Measurements from ENCODE around the gene LRRC4. TPM values are rescaled to one million over a fixed set of nuclear protein-coding genes. Genes with fewer than 3 reads are reported as not detected.

LRRC4 gene
- total RNA-seq, 1 donor, result 0.72 TPM

GRCh38 chr7:128025380-128025779, 5.9 kb downstream of the LRRC4 start:
- no peak for DNase-seq (ENCODE audit: insufficient read length, low spot score, missing footprints)
- Histone ChIP-seq H3K36me3 (ENCODE audit: insufficient read depth, low read length) (peaks cover 4% of the 10 kb centered on the region), H3K79me2 (ENCODE audit: insufficient read depth, low read length) (peaks cover 26% of the 10 kb centered on the region), H2AFZ (ENCODE audit: low read length) (no peak overlapping the region), H3K4me1 (ENCODE audit: insufficient read depth, low read length) (peaks cover 31% of the 10 kb centered on the region), H3K4me2 (ENCODE audit: insufficient read depth, low read length) (no peak overlapping the region), H3K27ac (ENCODE audit: low read depth, low read length) (no peak overlapping the region), H4K20me1 (ENCODE audit: insufficient read depth, low read length) (peaks cover 72% of the 10 kb centered on the region), H3K27me3 (ENCODE audit: insufficient read depth, low read length) (no peaks in the 10 kb centered on the region), H3K9me3 (ENCODE audit: low read depth, low read length) (no peaks in the 10 kb centered on the region), H3K4me3 (ENCODE audit: insufficient read depth, low read length) (no peak overlapping the region)
- no peak for TF ChIP-seq CTCF (IDR thresholded peaks at IDR 0.05; ENCODE audit: extremely low read depth, low read depth, low read length)

- no peak overlapping the region for H2AFZ ChIP-seq (ENCODE audit: low read length)
- TF ChIP-seq CTCF (IDR thresholded peaks at IDR 0.05; ENCODE audit: extremely low read depth, low read depth, low read length), result no peak
- H3K4me3 ChIP-seq (ENCODE audit: insufficient read depth, low read length), result no peak overlapping the region
- H3K27ac ChIP-seq (ENCODE audit: low read depth, low read length), result no peak overlapping the region
- no peak for DNase-seq (ENCODE audit: insufficient read length, low spot score, missing footprints)
- H3K36me3 ChIP-seq (ENCODE audit: insufficient read depth, low read length), result peaks cover 4% of the 10 kb centered on the region
- no peaks in the 10 kb centered on the region for H3K9me3 ChIP-seq (ENCODE audit: low read depth, low read length)
- no peaks in the 10 kb centered on the region for H3K27me3 ChIP-seq (ENCODE audit: insufficient read depth, low read length)
- peaks cover 31% of the 10 kb centered on the region for H3K4me1 ChIP-seq (ENCODE audit: insufficient read depth, low read length)
- no peak overlapping the region for H3K4me2 ChIP-seq (ENCODE audit: insufficient read depth, low read length)
- H3K79me2 ChIP-seq (ENCODE audit: insufficient read depth, low read length), result peaks cover 19% of the 10 kb centered on the region
- peaks cover 65% of the 10 kb centered on the region for H4K20me1 ChIP-seq (ENCODE audit: insufficient read depth, low read length)
Measured at GRCh38 chr7:128024151-128024550, 7.1 kb downstream of the LRRC4 start.

DNA sequence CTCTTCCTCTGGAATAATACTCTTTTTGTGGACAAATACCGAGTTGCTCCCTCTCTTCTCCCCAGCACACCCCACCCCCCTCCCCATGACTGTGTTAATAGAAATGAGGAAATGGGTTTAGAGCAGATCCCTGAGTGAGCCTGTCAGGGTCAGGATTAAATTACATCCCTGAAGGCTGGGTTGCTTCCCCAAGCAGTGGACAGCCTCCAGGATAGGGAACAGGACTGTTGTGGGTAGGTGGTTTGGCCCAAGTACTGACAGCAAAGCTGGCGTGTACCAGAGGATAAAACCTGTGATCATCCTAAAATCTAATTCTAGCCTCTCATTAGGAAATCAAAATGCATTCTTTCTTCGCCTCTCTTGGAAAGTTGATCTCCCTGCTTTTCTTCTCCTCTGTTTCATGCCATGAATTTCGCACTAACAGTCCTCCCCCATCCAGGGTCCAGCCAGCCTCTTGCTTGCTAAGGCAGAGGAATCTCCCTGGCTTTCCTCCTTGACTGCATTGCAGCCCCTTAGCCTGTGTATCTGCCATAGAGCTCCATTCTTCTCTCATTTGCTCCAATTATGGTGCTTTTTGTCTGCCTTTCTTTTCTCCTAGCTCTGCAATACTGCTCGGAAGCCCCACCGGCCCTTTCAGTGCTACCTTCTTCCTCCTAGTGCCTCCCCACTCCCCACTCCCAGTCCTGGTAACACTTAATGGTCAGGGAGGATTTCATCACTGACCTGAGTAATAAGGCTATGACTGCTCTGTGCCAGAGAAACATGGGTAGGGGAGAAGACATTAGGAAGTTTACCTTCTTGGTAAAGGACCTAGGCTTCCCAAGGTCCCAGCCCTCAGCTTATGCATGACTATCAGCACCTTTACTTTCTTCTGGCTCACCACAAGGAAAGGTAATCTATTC, 8.4 kb downstream of the LRRC4 start:
- peaks cover 61% of the 10 kb centered on the region for H4K20me1 ChIP-seq (ENCODE audit: insufficient read depth, low read length)

More for the DNA sequence above, 8.4 kb downstream of the LRRC4 start:
- Histone ChIP-seq H3K4me2 (ENCODE audit: insufficient read depth, low read length) (peak overlapping the region; percentile 44), H3K9me3 (ENCODE audit: low read depth, low read length) (no peaks in the 10 kb centered on the region), H3K27ac (ENCODE audit: low read depth, low read length) (peak overlapping the region; percentile 51), H3K79me2 (ENCODE audit: insufficient read depth, low read length) (peaks cover 12% of the 10 kb centered on the region), H3K36me3 (ENCODE audit: insufficient read depth, low read length) (no peaks in the 10 kb centered on the region), H3K4me3 (ENCODE audit: insufficient read depth, low read length) (no peak overlapping the region), H3K4me1 (ENCODE audit: insufficient read depth, low read length) (peaks cover 31% of the 10 kb centered on the region), H3K27me3 (ENCODE audit: insufficient read depth, low read length) (no peaks in the 10 kb centered on the region), H2AFZ (ENCODE audit: low read length) (no peak overlapping the region)
- peak; percentile 92 for DNase-seq (ENCODE audit: insufficient read length, low spot score, missing footprints)
- TF ChIP-seq CTCF (IDR thresholded peaks at IDR 0.05; ENCODE audit: extremely low read depth, low read depth, low read length), result no peak

Measured in osteoblast (primary cell).